Neural cell (in vitro differentiated cells): ENCODE measurements around the gene PLA2G2A.

Source experiments
- EP300 ChIP-seq: fragments of 450-650 bp; conservative IDR thresholded peaks from 2 replicates; pipeline ENCODE4 v1.6.1; 2014; ENCODE audit warnings: antibody characterized with exemption, mild to moderate bottlenecking, moderate library complexity; ENCODE audit not compliant: poor library complexity, severe bottlenecking
- EZH2 ChIP-seq: fragments of 200-600, 300-800 bp; shearing (Covaris generic), sonication (generic); IDR thresholded peaks from 2 replicates; pipeline ENCODE4 v1.6.1; 2014; ENCODE audit warnings: antibody characterized with exemption, low read length, borderline replicate concordance, mild to moderate bottlenecking; ENCODE audit not compliant: insufficient read depth, poor library complexity, severe bottlenecking
- MXI1 ChIP-seq: fragments of 450-650 bp; conservative IDR thresholded peaks from 2 replicates; pipeline ENCODE4 v1.6.1; 2014; ENCODE audit warnings: antibody characterized with exemption, mild to moderate bottlenecking; ENCODE audit not compliant: poor library complexity, severe bottlenecking
- POLR2AphosphoS5 ChIP-seq: IDR thresholded peaks from 2 replicates; pipeline ENCODE4 v1.6.1; 2012
- RAD21 ChIP-seq: fragments of 450-650 bp; conservative IDR thresholded peaks from 2 replicates; pipeline ENCODE4 v1.6.1; 2014; ENCODE audit warnings: antibody characterized with exemption, mild to moderate bottlenecking, moderate library complexity
- SMC3 ChIP-seq: fragments of 450-650 bp; conservative IDR thresholded peaks from 2 replicates; pipeline ENCODE4 v1.6.1; 2014; ENCODE audit warnings: antibody characterized with exemption, mild to moderate bottlenecking, moderate library complexity; ENCODE audit not compliant: poor library complexity
- TAF1 ChIP-seq: IDR thresholded peaks from 2 replicates; pipeline ENCODE4 v1.6.1; 2012; ENCODE audit warnings: low read depth
- TF ChIP-seq, protein P1 (sequence below): fragments of 450-650 bp; IDR thresholded peaks from 2 replicates; pipeline ENCODE4 v1.5.1; 2014; ENCODE audit warnings: antibody characterized with exemption, mild to moderate bottlenecking, moderate library complexity; ENCODE audit not compliant: poor library complexity, severe bottlenecking
- TF ChIP-seq, protein P2 (sequence below): IDR thresholded peaks from 2 replicates; pipeline ENCODE4 v1.6.1; 2012; ENCODE audit warnings: borderline replicate concordance

DNA sequence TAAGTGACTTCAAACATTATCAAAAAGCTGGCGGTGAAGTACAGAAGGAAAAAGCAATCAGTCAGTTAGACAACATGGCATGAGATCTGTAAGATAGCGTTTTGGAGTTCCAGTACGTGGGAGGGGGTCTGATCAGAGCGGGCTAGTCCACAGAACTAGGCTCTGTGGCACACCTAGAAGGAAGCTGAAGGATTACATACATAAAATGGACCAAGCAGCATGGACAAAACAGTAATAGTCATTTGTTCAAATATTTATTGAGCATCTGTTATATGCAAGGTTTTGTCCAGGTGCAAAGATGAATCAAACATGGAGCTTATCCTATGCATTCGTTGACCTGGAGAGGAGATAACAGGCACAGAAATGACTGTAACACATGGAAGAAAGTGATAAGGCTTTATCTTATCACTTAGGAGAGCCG lies 33.1 kb downstream of the PLA2G2A start:
- TF ChIP-seq EP300 (no peak), EZH2 (no peak), TAF1 (no peak), POLR2AphosphoS5 (no peak), MXI1 (no peak), SMC3 (no peak), RAD21 (no peak)
- TF ChIP-seq, protein P1, sequence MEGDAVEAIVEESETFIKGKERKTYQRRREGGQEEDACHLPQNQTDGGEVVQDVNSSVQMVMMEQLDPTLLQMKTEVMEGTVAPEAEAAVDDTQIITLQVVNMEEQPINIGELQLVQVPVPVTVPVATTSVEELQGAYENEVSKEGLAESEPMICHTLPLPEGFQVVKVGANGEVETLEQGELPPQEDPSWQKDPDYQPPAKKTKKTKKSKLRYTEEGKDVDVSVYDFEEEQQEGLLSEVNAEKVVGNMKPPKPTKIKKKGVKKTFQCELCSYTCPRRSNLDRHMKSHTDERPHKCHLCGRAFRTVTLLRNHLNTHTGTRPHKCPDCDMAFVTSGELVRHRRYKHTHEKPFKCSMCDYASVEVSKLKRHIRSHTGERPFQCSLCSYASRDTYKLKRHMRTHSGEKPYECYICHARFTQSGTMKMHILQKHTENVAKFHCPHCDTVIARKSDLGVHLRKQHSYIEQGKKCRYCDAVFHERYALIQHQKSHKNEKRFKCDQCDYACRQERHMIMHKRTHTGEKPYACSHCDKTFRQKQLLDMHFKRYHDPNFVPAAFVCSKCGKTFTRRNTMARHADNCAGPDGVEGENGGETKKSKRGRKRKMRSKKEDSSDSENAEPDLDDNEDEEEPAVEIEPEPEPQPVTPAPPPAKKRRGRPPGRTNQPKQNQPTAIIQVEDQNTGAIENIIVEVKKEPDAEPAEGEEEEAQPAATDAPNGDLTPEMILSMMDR: no peak
- TF ChIP-seq, protein P2, sequence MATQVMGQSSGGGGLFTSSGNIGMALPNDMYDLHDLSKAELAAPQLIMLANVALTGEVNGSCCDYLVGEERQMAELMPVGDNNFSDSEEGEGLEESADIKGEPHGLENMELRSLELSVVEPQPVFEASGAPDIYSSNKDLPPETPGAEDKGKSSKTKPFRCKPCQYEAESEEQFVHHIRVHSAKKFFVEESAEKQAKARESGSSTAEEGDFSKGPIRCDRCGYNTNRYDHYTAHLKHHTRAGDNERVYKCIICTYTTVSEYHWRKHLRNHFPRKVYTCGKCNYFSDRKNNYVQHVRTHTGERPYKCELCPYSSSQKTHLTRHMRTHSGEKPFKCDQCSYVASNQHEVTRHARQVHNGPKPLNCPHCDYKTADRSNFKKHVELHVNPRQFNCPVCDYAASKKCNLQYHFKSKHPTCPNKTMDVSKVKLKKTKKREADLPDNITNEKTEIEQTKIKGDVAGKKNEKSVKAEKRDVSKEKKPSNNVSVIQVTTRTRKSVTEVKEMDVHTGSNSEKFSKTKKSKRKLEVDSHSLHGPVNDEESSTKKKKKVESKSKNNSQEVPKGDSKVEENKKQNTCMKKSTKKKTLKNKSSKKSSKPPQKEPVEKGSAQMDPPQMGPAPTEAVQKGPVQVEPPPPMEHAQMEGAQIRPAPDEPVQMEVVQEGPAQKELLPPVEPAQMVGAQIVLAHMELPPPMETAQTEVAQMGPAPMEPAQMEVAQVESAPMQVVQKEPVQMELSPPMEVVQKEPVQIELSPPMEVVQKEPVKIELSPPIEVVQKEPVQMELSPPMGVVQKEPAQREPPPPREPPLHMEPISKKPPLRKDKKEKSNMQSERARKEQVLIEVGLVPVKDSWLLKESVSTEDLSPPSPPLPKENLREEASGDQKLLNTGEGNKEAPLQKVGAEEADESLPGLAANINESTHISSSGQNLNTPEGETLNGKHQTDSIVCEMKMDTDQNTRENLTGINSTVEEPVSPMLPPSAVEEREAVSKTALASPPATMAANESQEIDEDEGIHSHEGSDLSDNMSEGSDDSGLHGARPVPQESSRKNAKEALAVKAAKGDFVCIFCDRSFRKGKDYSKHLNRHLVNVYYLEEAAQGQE: no peak
